HepG2 (cell line): ENCODE results near the gene HEXD. TPM values are rescaled to one million over a fixed set of nuclear protein-coding genes. Genes with fewer than 3 reads are reported as not detected.

Experiments used
- ATAC-seq: fragments of 200-7000 bp; cut with Tn5 transposase; 3 replicates; pipeline ENCODE4 v1.9.1; 2020; ENCODE audit warnings: mild to moderate bottlenecking, moderate library complexity
- BruUV-seq: library from RNA; stranded (reverse); fragments of 400-500 nt; replicated peaks from 2 replicates; lab custom pipeline; 2021; lab: Mats Ljungman, UMichigan
- CTCF ChIA-PET: fragments of 300-600 bp; formaldehyde crosslinking; extraction: SDS; loops from one replicate; lab custom pipeline; 2021; ENCODE audit warnings: low total read pairs, inconsistent platforms, low intra/inter-chr PET ratio; lab: Yijun Ruan, JAX
- POLR2A ChIA-PET: fragments of 350-600 bp; sonication (Branson Sonifier 250); formaldehyde crosslinking; loops from one replicate; lab custom pipeline; 2020; ENCODE audit warnings: antibody characterized with exemption, inconsistent platforms; lab: Yijun Ruan, JAX
- DNase-seq: peaks from one replicate; pipeline ENCODE4 v3.0.0-alpha.2; 2015; ENCODE audit warnings: low spot score
- FAIRE-seq: peaks from 3 replicates; lab custom pipeline; 2011; peaks lifted over from hg19 to GRCh38; lab: Jason Lieb, UNC
- H2AFZ ChIP-seq: one replicate; pipeline ENCODE4 v1.6.1; 2011; ENCODE audit warnings: low read length, inconsistent platforms
- H3K27ac ChIP-seq: fragments of 300-600 bp; 3 replicates; pipeline ENCODE4 v1.8.0; 2011; ENCODE audit warnings: mixed run types, mild to moderate bottlenecking, mixed read lengths, low read length, inconsistent platforms; ENCODE audit not compliant: insufficient read depth; ENCODE audit errors: extremely low read length
- H3K27me3 ChIP-seq, 2 experiments: fragments of 200-600 bp in 1 of 2; 2 replicates in 1 of 2; 3 replicates in 1 of 2; pipeline versions ENCODE4 v1.6.0 to v1.8.0; 2011; ENCODE audit warnings: low read length in 2 of 2, mild to moderate bottlenecking in 2 of 2, moderate library complexity in 2 of 2, inconsistent platforms in 1 of 2; ENCODE audit not compliant: insufficient read depth in 2 of 2, control insufficient read depth in 1 of 2
- H3K36me3 ChIP-seq, 2 experiments: fragments of 200-600 bp in 1 of 2; replicated peaks in 1 of 2; 2 replicates in 1 of 2; 3 replicates in 1 of 2; pipeline versions ENCODE4 v1.5.1 to v1.8.0; 2011; ENCODE audit warnings: low read length in 2 of 2, inconsistent platforms in 1 of 2; ENCODE audit not compliant: insufficient read depth in 2 of 2, control insufficient read depth in 1 of 2
- H3K4me1 ChIP-seq: 2 replicates; pipeline ENCODE4 v1.5.1; 2012; ENCODE audit warnings: low read length, inconsistent platforms; ENCODE audit not compliant: insufficient read depth
- H3K4me2 ChIP-seq: 2 replicates; pipeline ENCODE4 v1.6.0; 2011; ENCODE audit warnings: low read depth, low read length, inconsistent platforms
- H3K4me3 ChIP-seq, 3 experiments: fragments of 200-600 bp in 1 of 3; sonication (generic), shearing (Covaris generic) in 1 of 3; replicated peaks in 1 of 3; 2 replicates each; pipeline ENCODE4 v1.5.1; 2011 to 2016; ENCODE audit warnings: low read length in 3 of 3, inconsistent platforms in 2 of 3, low read depth in 2 of 3, mild to moderate bottlenecking in 2 of 3, control low read depth in 1 of 3, mixed read lengths in 1 of 3; ENCODE audit not compliant: insufficient read depth in 1 of 3
- H3K79me2 ChIP-seq: one replicate; pipeline ENCODE4 v1.6.1; 2011; ENCODE audit warnings: low read length, inconsistent platforms; ENCODE audit not compliant: insufficient read depth
- H3K9ac ChIP-seq: 2 replicates; pipeline ENCODE4 v1.6.0; 2011; ENCODE audit warnings: mild to moderate bottlenecking, low read depth, low read length, inconsistent platforms; ENCODE audit not compliant: insufficient read depth
- H3K9me3 ChIP-seq: 2 replicates; pipeline ENCODE4 v1.5.1; 2012; ENCODE audit warnings: mild to moderate bottlenecking, low read length
- H4K20me1 ChIP-seq: 2 replicates; pipeline ENCODE4 v1.6.0; 2011; ENCODE audit warnings: inconsistent platforms, mild to moderate bottlenecking, low read length, moderate library complexity; ENCODE audit not compliant: insufficient read depth
- EED ChIP-seq: sonication (generic); formaldehyde crosslinking; IDR thresholded peaks from 2 replicates; pipeline ENCODE4 v1.5.0; 2020; ENCODE audit warnings: mild to moderate bottlenecking, missing genetic modification reagents
- FOXA1 ChIP-seq, 2 experiments: fragments of 450-650 bp in 1 of 2; sonication (generic) in 1 of 2; formaldehyde crosslinking in 1 of 2; IDR thresholded peaks; 2 replicates each; pipeline versions ENCODE4 v1.4.0 to v1.6.1; 2016 to 2020; ENCODE audit warnings: missing genetic modification reagents in 1 of 2
- GLMP ChIP-seq: sonication (generic); formaldehyde crosslinking; IDR thresholded peaks from 2 replicates; pipeline ENCODE4 v1.9.0; 2021; ENCODE audit warnings: missing genetic modification reagents, mild to moderate bottlenecking, borderline replicate concordance
- GZF1 ChIP-seq: sonication (generic); formaldehyde crosslinking; IDR thresholded peaks from 2 replicates; pipeline ENCODE4 v1.5.1; 2020; ENCODE audit warnings: mild to moderate bottlenecking, missing genetic modification reagents
- PITX1 ChIP-seq: sonication (generic); formaldehyde crosslinking; IDR thresholded peaks from 2 replicates; pipeline ENCODE4 v1.5.1; 2020; ENCODE audit warnings: mild to moderate bottlenecking, missing genetic modification reagents
- REPIN1 ChIP-seq: sonication (generic); formaldehyde crosslinking; IDR thresholded peaks from 2 replicates; pipeline ENCODE4 v1.8.0; 2022; ENCODE audit warnings: missing genetic modification reagents, low read depth, mild to moderate bottlenecking, borderline replicate concordance
- RXRA ChIP-seq: sonication (generic); formaldehyde crosslinking; IDR thresholded peaks from 2 replicates; pipeline ENCODE4 v1.5.1; 2020; ENCODE audit warnings: missing genetic modification reagents
- ZBTB4 ChIP-seq: sonication (generic); formaldehyde crosslinking; IDR thresholded peaks from 2 replicates; pipeline ENCODE4 v1.4.0; 2020; ENCODE audit warnings: missing genetic modification reagents, mild to moderate bottlenecking, borderline replicate concordance
- ZFYVE20 ChIP-seq: sonication (generic); formaldehyde crosslinking; IDR thresholded peaks from 2 replicates; pipeline ENCODE4 v1.8.0; 2023; ENCODE audit warnings: low read depth, mild to moderate bottlenecking, moderate library complexity, missing genetic modification reagents, borderline replicate concordance
- ZHX1 ChIP-seq: sonication (generic); formaldehyde crosslinking; IDR thresholded peaks from 2 replicates; pipeline ENCODE4 v1.8.1; 2022; ENCODE audit warnings: low read depth, mild to moderate bottlenecking, missing genetic modification reagents
- ZNF143 ChIP-seq: sonication (generic); formaldehyde crosslinking; IDR thresholded peaks from 2 replicates; pipeline ENCODE4 v1.4.0; 2020; ENCODE audit warnings: missing genetic modification reagents
- ZNF264 ChIP-seq: sonication (generic); formaldehyde crosslinking; IDR thresholded peaks from 2 replicates; pipeline ENCODE4 v1.4.0; 2020; ENCODE audit warnings: missing genetic modification reagents
- ZNF576 ChIP-seq: sonication (generic); formaldehyde crosslinking; IDR thresholded peaks from 2 replicates; pipeline ENCODE4 v1.4.0; 2020; ENCODE audit warnings: mild to moderate bottlenecking, missing genetic modification reagents
- ZNF589 ChIP-seq: sonication (generic); formaldehyde crosslinking; conservative IDR thresholded peaks from 2 replicates; pipeline ENCODE4 v1.8.0; 2022; ENCODE audit warnings: mild to moderate bottlenecking, moderate library complexity, missing genetic modification reagents
- ZNF619 ChIP-seq: sonication (generic); formaldehyde crosslinking; IDR thresholded peaks from 2 replicates; pipeline ENCODE4 v1.4.0; 2020; ENCODE audit warnings: mild to moderate bottlenecking, missing genetic modification reagents
- WGBS: methylation state at CpG from one replicate; pipeline ENCODE4 v1.1.6; 2017; ENCODE audit warnings: low lambda C conversion rate; 5-methylcytosine and 5-hydroxymethylcytosine counted together
- in situ Hi-C: cut with HindIII; loops from 2 replicates; pipeline ENCODE4 v1.10.0; 2017; ENCODE audit warnings: low pct_unique_long_range_greater_than_20kb; ENCODE audit not compliant: extremely low pct_ligation_motif_present
- intact Hi-C: fragments of 100-400 bp; cut with micrococcal nuclease; formaldehyde crosslinking; loops from one replicate; pipeline ENCODE4 v1.10.0; 2022; ENCODE audit not compliant: unreplicated experiment
- polyA plus RNA-seq, 8 experiments: library from polyadenylated mRNA; depleted of rRNA in 3 of 8; stranded (reverse) in 7 of 8; unstranded in 1 of 8; fragments of >200 nt; fragmentation: Illumina TruSeq in 4 of 8; extraction: Trizol in 4 of 8; gene quantifications; 2 replicates each; pipeline versions ENCODE4 v1.2.1 to v1.2.3, GENCODE V29; 2011 to 2016; ENCODE audit warnings: low read depth in 4 of 8, missing spikeins in 1 of 8, mixed read lengths in 1 of 8; ENCODE audit not compliant: insufficient read depth in 1 of 8
- total RNA-seq, 5 experiments: library from RNA; depleted of rRNA; stranded (reverse); fragments of >200 nt; fragmentation: Illumina TruSeq; extraction: Trizol; gene quantifications; 2 replicates each; pipeline ENCODE4 v1.2.3, GENCODE V29; 2016; ENCODE audit warnings: low read depth in 1 of 5

HEXD gene
- total and polyA plus RNA-seq, 2 of the 13 experiments (the other 11 are each of a cell fraction or from before 2014, with no cell fraction given) = 22.3 to 41.8 TPM

GRCh38 chr17:82375359-82376041, 42.6 kb upstream of the HEXD start:
- Histone ChIP-seq H3K4me3 (peak overlapping the region; percentile 40 to 68 (median 57); a peak in 3 of 6 replicates), H3K27me3 (peaks cover 2 to 21% of the 10 kb centered on the region in 2 experiments; a peak in 4 of 5 replicates), H4K20me1 (no peaks in the 10 kb centered on the region), H3K4me1 (peaks cover 75% of the 10 kb centered on the region), H3K27ac (peak overlapping the region; percentile 58), H2AFZ (no peak overlapping the region), H3K9me3 (no peaks in the 10 kb centered on the region), H3K79me2 (no peaks in the 10 kb centered on the region), H3K4me2 (peak overlapping the region; percentile 89), H3K36me3 (no peaks in the 10 kb centered on the region), H3K9ac (peak overlapping the region; percentile 36)
- ChIA-PET CTCF (no interaction called here), POLR2A (interaction anchor here (1.1 to 1.9 kb wide), 11 partner anchors 9 to 83 kb away, joined by 3 to 38 read pairs (median 8); partner anchors contain the start of genes HEXD and TEX19)
- intact Hi-C loops = no loop called here
- FAIRE-seq (no peak), ATAC-seq (no peak), DNase-seq (no peak)
- no TSS peak for BruUV-seq
- in situ Hi-C loops = no loop called here
- 87% methylated on average over 44 of the region's 46 CpGs for WGBS
- no peak for TF ChIP-seq ZFYVE20
- TF ChIP-seq ZNF143 (CRISPR knock-in tag) = 0 out of 2 replicates have a peak, but pooled peaks have one; percentile 10
- TF ChIP-seq ZBTB4 = peak; percentile 48; the same call in 1 of the 2 replicates
- TF ChIP-seq ZNF576 (CRISPR knock-in tag) = 0 out of 2 replicates have a peak, but pooled peaks have one; percentile 19
- 0 out of 2 replicates have a peak, but pooled peaks have one; percentile 36 for TF ChIP-seq ZHX1 (CRISPR knock-in tag)
- no peak for TF ChIP-seq GLMP (CRISPR knock-in tag)
- peak; percentile 28; the same call in 1 of the 2 replicates for TF ChIP-seq ZNF589 (CRISPR knock-in tag)
- TF ChIP-seq REPIN1 (CRISPR knock-in tag) = no peak
- no peak for TF ChIP-seq FOXA1 (IDR thresholded peaks at IDR 0.05)
- 0 out of 2 replicates have a peak, but pooled peaks have one; percentile 3 for TF ChIP-seq FOXA1 (CRISPR knock-in tag; IDR thresholded peaks at IDR 0.05)
- 0 out of 2 replicates have a peak, but pooled peaks have one; percentile 41 for TF ChIP-seq RXRA (CRISPR knock-in tag)
- peak; percentile 17; the same call in 1 of the 2 replicates for TF ChIP-seq PITX1 (CRISPR knock-in tag)
- 0 out of 2 replicates have a peak, but pooled peaks have one; percentile 15 for TF ChIP-seq ZNF619 (CRISPR knock-in tag)
- 0 out of 2 replicates have a peak, but pooled peaks have one; percentile 31 for TF ChIP-seq EED (CRISPR knock-in tag)
- no peak for TF ChIP-seq ZNF264 (CRISPR knock-in tag)
- TF ChIP-seq GZF1 (CRISPR knock-in tag) = no peak
